Stromal cell of bone marrow (primary cell): ENCODE data around the gene LRP1B.

Experiments used
- DNase-seq: peaks from one replicate; pipeline ENCODE4 v3.0.0-alpha.2; 2012; ENCODE audit warnings: low read depth

Gene LRP1B

GRCh38 chr2:141957827-141958450, 172.9 kb downstream of the LRP1B start:
- no peak for DNase-seq

GRCh38 chr2:141957321-141957720, 173.5 kb downstream of the LRP1B start:
- no peak for DNase-seq

GRCh38 chr2:141947396-141948114, 183.3 kb downstream of the LRP1B start:
- no peak for DNase-seq

GRCh38 chr2:141946016-141946415, 184.8 kb downstream of the LRP1B start:
- no peak for DNase-seq

- DNase-seq: no peak
These were observed 186.9 kb downstream of the LRP1B start for GRCh38 chr2:141943918-141944317.

GRCh38 chr2:141942006-141942789, 188.6 kb downstream of the LRP1B start:
- DNase-seq: no peak

GRCh38 chr2:141941210-141941714, 189.6 kb downstream of the LRP1B start:
- DNase-seq: no peak

- DNase-seq: no peak
These were observed 190.1 kb downstream of the LRP1B start for GRCh38 chr2:141940709-141941108.

GRCh38 chr2:141933226-141933625, 197.6 kb downstream of the LRP1B start:
- no peak for DNase-seq

- no peak for DNase-seq
These were observed 198.6 kb downstream of the LRP1B start for GRCh38 chr2:141932261-141932660.

- no peak for DNase-seq
These were observed 199.0 kb downstream of the LRP1B start for GRCh38 chr2:141931797-141932196.

- DNase-seq: no peak
These were observed 200.0 kb downstream of the LRP1B start for GRCh38 chr2:141930803-141931202.

GRCh38 chr2:141929331-141930252, 201.2 kb downstream of the LRP1B start:
- no peak for DNase-seq

- no peak for DNase-seq
These were observed 202.3 kb downstream of the LRP1B start for GRCh38 chr2:141928476-141928875.

- DNase-seq: no peak
These were observed 203.3 kb downstream of the LRP1B start for GRCh38 chr2:141927536-141927935.

GRCh38 chr2:141925511-141925910, 205.3 kb downstream of the LRP1B start:
- no peak for DNase-seq

- no peak for DNase-seq
These were observed 207.2 kb downstream of the LRP1B start for GRCh38 chr2:141923657-141924056.

GRCh38 chr2:141911485-141912066, 219.2 kb downstream of the LRP1B start:
- DNase-seq: no peak

GRCh38 chr2:141906678-141907077, 224.1 kb downstream of the LRP1B start:
- no peak for DNase-seq

- DNase-seq: no peak
These were observed 230.0 kb downstream of the LRP1B start for GRCh38 chr2:141900826-141901225.

- DNase-seq: no peak
These were observed 231.1 kb downstream of the LRP1B start for GRCh38 chr2:141899740-141900139.
